IPS-15b (cell line): ENCODE data around the gene TTLL9.

Experiments
- H3K27me3 ChIP-seq: one replicate; pipeline ENCODE4 v1.6.1; 2013; ENCODE audit warnings: low read length; ENCODE audit not compliant: control insufficient read depth, insufficient read depth
- H3K36me3 ChIP-seq: one replicate; pipeline ENCODE4 v1.6.1; 2013; ENCODE audit warnings: low read length; ENCODE audit not compliant: control insufficient read depth, insufficient read depth
- H3K4me1 ChIP-seq: one replicate; pipeline ENCODE4 v1.6.1; 2013; ENCODE audit warnings: mild to moderate bottlenecking, low read length; ENCODE audit not compliant: control insufficient read depth, insufficient read depth
- H3K4me3 ChIP-seq: one replicate; pipeline ENCODE4 v1.5.1; 2013; ENCODE audit warnings: low read depth, low read length
- H3K9ac ChIP-seq: one replicate; pipeline ENCODE4 v1.6.1; 2013; ENCODE audit warnings: low read depth, mild to moderate bottlenecking, low read length
- H3K9me3 ChIP-seq: one replicate; pipeline ENCODE4 v1.6.1; 2013; ENCODE audit warnings: mild to moderate bottlenecking, low read length; ENCODE audit not compliant: control insufficient read depth, insufficient read depth

The TTLL9 gene

GRCh38 chr20:31987744-31988143 lies 117.3 kb downstream of the TTLL9 start:
- no peaks in the 10 kb centered on the region for H3K36me3 ChIP-seq

GRCh38 chr20:31988430-31989015 lies 118.1 kb downstream of the TTLL9 start:
- H3K4me1 ChIP-seq = no peaks in the 10 kb centered on the region
- H3K36me3 ChIP-seq = no peaks in the 10 kb centered on the region
- no peak overlapping the region for H3K9ac ChIP-seq
- no peaks in the 10 kb centered on the region for H3K9me3 ChIP-seq
- H3K27me3 ChIP-seq = peaks cover 14% of the 10 kb centered on the region
- H3K4me3 ChIP-seq = no peak overlapping the region

More at GRCh38 chr20:31987744-31988143, 117.3 kb downstream of the TTLL9 start:
- H3K9ac ChIP-seq = no peak overlapping the region
- peaks cover 6% of the 10 kb centered on the region for H3K27me3 ChIP-seq
- H3K9me3 ChIP-seq = no peaks in the 10 kb centered on the region
- no peaks in the 10 kb centered on the region for H3K4me1 ChIP-seq
- no peak overlapping the region for H3K4me3 ChIP-seq

DNA sequence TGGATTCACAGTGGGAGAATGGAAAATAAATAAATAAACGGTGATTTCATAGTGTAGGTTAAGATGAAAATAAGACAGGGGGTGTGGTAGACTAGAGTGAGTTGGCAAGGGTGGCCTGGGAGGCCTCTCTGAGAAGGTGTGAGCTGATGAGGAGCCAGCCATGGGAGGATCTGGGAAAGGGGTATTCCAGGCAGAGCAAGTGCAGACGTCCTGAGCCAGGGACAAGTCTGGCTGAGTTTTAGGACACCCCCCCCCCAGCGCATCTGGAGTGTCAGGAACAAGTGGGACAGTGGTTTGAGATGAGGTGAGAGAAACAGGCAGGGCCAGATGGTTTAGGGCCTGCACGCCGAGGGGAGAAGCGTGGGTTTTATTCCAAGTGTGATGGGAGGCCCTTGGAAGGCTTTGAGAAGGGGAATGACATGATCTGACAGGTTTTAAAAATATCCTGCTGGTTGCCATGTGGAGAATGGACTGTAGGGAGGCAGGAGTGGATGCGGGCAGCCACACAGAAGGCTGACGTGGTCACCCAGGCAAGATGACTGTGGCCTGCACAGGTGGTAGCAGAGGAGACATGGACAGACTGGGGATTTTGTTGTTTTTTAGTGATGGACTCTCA lies 118.7 kb downstream of the TTLL9 start:
- Histone ChIP-seq H3K9ac (no peak overlapping the region), H3K4me3 (no peak overlapping the region), H3K9me3 (no peaks in the 10 kb centered on the region), H3K4me1 (no peaks in the 10 kb centered on the region), H3K27me3 (peaks cover 20% of the 10 kb centered on the region), H3K36me3 (no peaks in the 10 kb centered on the region)

- Histone ChIP-seq H3K27me3 (peaks cover 33% of the 10 kb centered on the region), H3K9ac (no peak overlapping the region), H3K4me3 (no peak overlapping the region), H3K4me1 (peaks cover 4% of the 10 kb centered on the region), H3K36me3 (no peaks in the 10 kb centered on the region), H3K9me3 (no peaks in the 10 kb centered on the region)
Measured at GRCh38 chr20:31990641-31991338, 120.4 kb downstream of the TTLL9 start.

- H3K4me3 ChIP-seq = no peak overlapping the region
- no peak overlapping the region for H3K9ac ChIP-seq
- H3K4me1 ChIP-seq = peaks cover 4% of the 10 kb centered on the region
- no peaks in the 10 kb centered on the region for H3K36me3 ChIP-seq
- no peaks in the 10 kb centered on the region for H3K9me3 ChIP-seq
- peaks cover 36% of the 10 kb centered on the region for H3K27me3 ChIP-seq
Measured at GRCh38 chr20:31991339-31991705, 120.9 kb downstream of the TTLL9 start.

GRCh38 chr20:31992086-31992485 lies 121.7 kb downstream of the TTLL9 start:
- peaks cover 4% of the 10 kb centered on the region for H3K4me1 ChIP-seq
- H3K27me3 ChIP-seq = peaks cover 36% of the 10 kb centered on the region
- H3K4me3 ChIP-seq = no peak overlapping the region
- peaks cover 2% of the 10 kb centered on the region for H3K36me3 ChIP-seq
- no peaks in the 10 kb centered on the region for H3K9me3 ChIP-seq
- H3K9ac ChIP-seq = no peak overlapping the region
